KMS-11 (cell line): ENCODE data around the gene RDH8.

ENCODE experiments used
- H2AFZ ChIP-seq: fragments of 200-600 bp; sonication (generic); 2 replicates; pipeline ENCODE4 v1.6.1; 2016; ENCODE audit warnings: antibody characterized with exemption, mixed run types, low read depth
- H3K27ac ChIP-seq: fragments of 200-600 bp; sonication (generic); 2 replicates; pipeline ENCODE4 v1.6.1; 2016; ENCODE audit warnings: mild to moderate bottlenecking, mixed run types
- H3K27me3 ChIP-seq: fragments of 200-600 bp; sonication (generic); 2 replicates; pipeline ENCODE4 v1.6.1; 2017; ENCODE audit warnings: mild to moderate bottlenecking, low read depth, mixed run types, moderate library complexity; ENCODE audit not compliant: insufficient read depth
- H3K36me3 ChIP-seq: fragments of 200-600 bp; sonication (generic); 2 replicates; pipeline ENCODE4 v1.6.1; 2017; ENCODE audit warnings: mild to moderate bottlenecking, mixed run types; ENCODE audit not compliant: insufficient read depth
- H3K4me1 ChIP-seq: fragments of 200-600 bp; sonication (generic); 2 replicates; pipeline ENCODE4 v1.6.1; 2016; ENCODE audit warnings: mild to moderate bottlenecking, low read depth, mixed run types; ENCODE audit not compliant: poor library complexity, severe bottlenecking
- H3K4me2 ChIP-seq: fragments of 200-600 bp; sonication (generic); 2 replicates; pipeline ENCODE4 v1.7.0; 2016; ENCODE audit warnings: mild to moderate bottlenecking, mixed run types
- H3K4me3 ChIP-seq: fragments of 200-600 bp; sonication (generic); IDR thresholded peaks from 2 replicates; pipeline ENCODE4 v1.6.1; 2017; ENCODE audit warnings: low read depth, low read length, mixed read lengths; ENCODE audit not compliant: insufficient read depth
- H3K79me2 ChIP-seq: fragments of 200-600 bp; sonication (generic); 2 replicates; pipeline ENCODE4 v1.6.1; 2016; ENCODE audit warnings: low read depth, mixed run types; ENCODE audit not compliant: insufficient read depth
- H3K9ac ChIP-seq: fragments of 200-600 bp; sonication (generic); 2 replicates; pipeline ENCODE4 v1.6.1; 2016; ENCODE audit warnings: mild to moderate bottlenecking, mixed run types
- H4K20me1 ChIP-seq: fragments of 200-600 bp; sonication (generic); 2 replicates; pipeline ENCODE4 v1.6.1; 2016; ENCODE audit warnings: mild to moderate bottlenecking, mixed run types; ENCODE audit not compliant: insufficient read depth
- CTCF ChIP-seq: fragments of 200-600 bp; sonication (generic); conservative IDR thresholded peaks from 2 replicates; pipeline ENCODE4 v1.6.1; 2017; ENCODE audit warnings: low read depth, mild to moderate bottlenecking, antibody characterized with exemption, low read length, moderate library complexity, mixed read lengths

RDH8 gene

DNA sequence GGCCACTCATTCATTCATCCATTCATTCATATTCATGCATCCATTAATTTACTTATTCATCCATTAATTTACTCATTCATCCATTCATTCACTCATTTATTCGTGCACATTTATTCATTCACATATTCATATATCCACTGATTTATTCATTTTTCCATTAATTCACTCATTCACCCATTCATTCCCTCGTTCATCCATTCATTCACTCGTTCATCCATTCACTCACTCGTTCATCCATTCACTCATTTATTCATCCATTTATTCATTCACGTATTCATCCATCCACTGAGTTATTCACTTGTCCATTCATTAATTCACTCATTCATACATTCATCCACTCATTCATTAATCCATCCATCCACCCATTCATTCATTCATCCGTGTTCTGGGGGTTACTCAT lies 41.2 kb upstream of the RDH8 start:
- H2AFZ ChIP-seq, result no peak overlapping the region
- no peak overlapping the region for H3K27ac ChIP-seq
- no peaks in the 10 kb centered on the region for H3K36me3 ChIP-seq
- no peak for TF ChIP-seq CTCF
- no peaks in the 10 kb centered on the region for H4K20me1 ChIP-seq
- H3K4me1 ChIP-seq, result no peaks in the 10 kb centered on the region
- no peak overlapping the region for H3K9ac ChIP-seq
- peaks cover 25% of the 10 kb centered on the region; the same call in 1 of the 2 replicates for H3K27me3 ChIP-seq
- H3K4me3 ChIP-seq, result no peak overlapping the region
- H3K4me2 ChIP-seq, result no peak overlapping the region
- no peaks in the 10 kb centered on the region for H3K79me2 ChIP-seq

- Histone ChIP-seq H3K4me3 (no peak overlapping the region), H3K79me2 (no peaks in the 10 kb centered on the region), H3K36me3 (no peaks in the 10 kb centered on the region), H4K20me1 (no peaks in the 10 kb centered on the region), H3K4me1 (no peaks in the 10 kb centered on the region), H3K27me3 (peaks cover 12% of the 10 kb centered on the region), H3K27ac (no peak overlapping the region), H2AFZ (no peak overlapping the region), H3K4me2 (no peak overlapping the region), H3K9ac (no peak overlapping the region)
- TF ChIP-seq CTCF, result no peak
Measured at GRCh38 chr19:9981406-9982260, 31.6 kb upstream of the RDH8 start.

- H4K20me1 ChIP-seq, result no peaks in the 10 kb centered on the region
- no peak overlapping the region for H3K9ac ChIP-seq
- H3K4me2 ChIP-seq, result no peak overlapping the region
- H3K27ac ChIP-seq, result no peak overlapping the region
- H3K27me3 ChIP-seq, result peaks cover 35% of the 10 kb centered on the region
- TF ChIP-seq CTCF, result no peak
- no peaks in the 10 kb centered on the region for H3K79me2 ChIP-seq
- H2AFZ ChIP-seq, result no peak overlapping the region
- no peak overlapping the region for H3K4me3 ChIP-seq
- H3K36me3 ChIP-seq, result no peaks in the 10 kb centered on the region
- H3K4me1 ChIP-seq, result no peaks in the 10 kb centered on the region
Measured at GRCh38 chr19:9986787-9987281, 26.4 kb upstream of the RDH8 start.

DNA sequence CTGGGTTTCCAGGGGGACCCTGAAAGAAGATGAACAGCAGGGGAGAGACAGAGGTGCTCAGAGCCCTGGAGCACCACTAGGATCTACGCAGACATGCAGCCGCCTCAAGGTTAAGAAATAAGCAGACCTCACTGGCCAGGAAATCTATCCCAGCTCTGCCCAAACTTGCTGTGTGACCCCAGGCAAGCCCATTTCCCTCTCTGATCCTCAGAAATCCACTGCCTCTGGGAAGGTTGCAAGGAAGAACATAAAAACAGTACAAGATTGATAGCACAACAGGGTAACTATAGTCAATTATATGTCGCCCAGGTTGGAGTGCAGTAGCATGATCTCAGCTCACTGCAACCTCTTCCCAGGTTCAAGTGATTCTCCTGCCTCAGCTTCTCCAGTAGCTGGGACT lies 23.8 kb upstream of the RDH8 start:
- H3K4me1 ChIP-seq, result no peaks in the 10 kb centered on the region
- H3K9ac ChIP-seq, result no peak overlapping the region
- H3K27me3 ChIP-seq, result peaks cover 28% of the 10 kb centered on the region; the same call in 1 of the 2 replicates
- no peaks in the 10 kb centered on the region for H3K79me2 ChIP-seq
- H2AFZ ChIP-seq, result no peak overlapping the region
- H3K4me3 ChIP-seq, result no peak overlapping the region
- no peaks in the 10 kb centered on the region for H3K36me3 ChIP-seq
- no peak overlapping the region for H3K27ac ChIP-seq
- TF ChIP-seq CTCF, result no peak
- H3K4me2 ChIP-seq, result no peak overlapping the region
- H4K20me1 ChIP-seq, result no peaks in the 10 kb centered on the region
